ENCODE results near the gene RNF111. TPM values are rescaled to one million over a fixed set of nuclear protein-coding genes. Genes with fewer than 3 reads are reported as not detected.

The RNF111 gene
- total RNA-seq, 1 donor, result 22.8 TPM

GRCh38 chr15:58981808-58982475 lies 5.5 kb upstream of the RNF111 start:
- no peak for DNase-seq (ENCODE audit: low read depth)
- H3K4me3 ChIP-seq (ENCODE audit: low read depth, low read length), result no peak overlapping the region
- no peak for TF ChIP-seq CTCF (IDR thresholded peaks at IDR 0.05; ENCODE audit: insufficient read depth, low read length)

GRCh38 chr15:58983261-58983660 lies 4.2 kb upstream of the RNF111 start:
- no peak for DNase-seq (ENCODE audit: low read depth)
- no peak overlapping the region for H3K4me3 ChIP-seq (ENCODE audit: low read depth, low read length)
- no peak for TF ChIP-seq CTCF (IDR thresholded peaks at IDR 0.05; ENCODE audit: insufficient read depth, low read length)

GRCh38 chr15:58985443-58985842 lies 2.0 kb upstream of the RNF111 start:
- no peak overlapping the region for H3K4me3 ChIP-seq (ENCODE audit: low read depth, low read length)
- TF ChIP-seq CTCF (IDR thresholded peaks at IDR 0.05; ENCODE audit: insufficient read depth, low read length), result no peak
- DNase-seq (ENCODE audit: low read depth), result peak; percentile 73

GRCh38 chr15:58987036-58987435 lies 427 bp upstream of the RNF111 start:
- TF ChIP-seq CTCF (IDR thresholded peaks at IDR 0.05; ENCODE audit: insufficient read depth, low read length), result no peak
- peak overlapping the region; percentile 100 for H3K4me3 ChIP-seq (ENCODE audit: low read depth, low read length)
- no peak for DNase-seq (ENCODE audit: low read depth)

- H3K4me3 ChIP-seq (ENCODE audit: low read depth, low read length), result peak overlapping the region; percentile 100
- DNase-seq (ENCODE audit: low read depth), result peak; percentile 40
- no peak for TF ChIP-seq CTCF (IDR thresholded peaks at IDR 0.05; ENCODE audit: insufficient read depth, low read length)
Observed at GRCh38 chr15:58988006-58988785, 733 bp downstream of the RNF111 start.

GRCh38 chr15:58992181-58992580 lies 4.7 kb downstream of the RNF111 start:
- DNase-seq (ENCODE audit: low read depth), result no peak
- no peak for TF ChIP-seq CTCF (IDR thresholded peaks at IDR 0.05; ENCODE audit: insufficient read depth, low read length)
- H3K4me3 ChIP-seq (ENCODE audit: low read depth, low read length), result no peak overlapping the region
